HG03520 (cell line): Measurements from ENCODE around the gene KIR3DL1.
"Not testable (repeated sequence)": the region's sequence is repeated elsewhere in the genome, so short reads cannot be mapped to it uniquely, and the experiment has no call there.

Experiments used
- ATAC-seq: cut with Tn5 transposase; IDR thresholded peaks from one replicate; pipeline ENCODE4 v1.9.1; 2021; ENCODE audit warnings: mild to moderate bottlenecking, moderate library complexity; ENCODE audit not compliant: unreplicated experiment

The KIR3DL1 gene

GRCh38 chr19:54816251-54816650, at the start of gene KIR3DL1:
Gene KIR3DL1, plus strand, starts transcription at chr19:54816468.
- not testable (repeated sequence) for ATAC-seq

GRCh38 chr19:54769646-54770045, 46.6 kb upstream of the KIR3DL1 start, which contains the start of gene KIR2DL1:
Gene KIR2DL1, plus strand, starts transcription at chr19:54769793. Its CDS starts 58 bp downstream, at chr19:54769851.
- not testable (repeated sequence) for ATAC-seq

- not testable (repeated sequence) for ATAC-seq
These were observed 45.8 kb upstream of the KIR3DL1 start for GRCh38 chr19:54770511-54770910.

- not testable (repeated sequence) for ATAC-seq
These were observed 45.0 kb upstream of the KIR3DL1 start for GRCh38 chr19:54771018-54771960.

GRCh38 chr19:54772666-54773065, 43.6 kb upstream of the KIR3DL1 start:
- not testable (repeated sequence) for ATAC-seq

GRCh38 chr19:54775095-54775815, 41.0 kb upstream of the KIR3DL1 start:
- not testable (repeated sequence) for ATAC-seq

- not testable (repeated sequence) for ATAC-seq
These were observed 40.4 kb upstream of the KIR3DL1 start for GRCh38 chr19:54775830-54776229.

- ATAC-seq, result not testable (repeated sequence)
These were observed 38.4 kb upstream of the KIR3DL1 start for GRCh38 chr19:54777851-54778250.

- not testable (repeated sequence) for ATAC-seq
These were observed 37.4 kb upstream of the KIR3DL1 start for GRCh38 chr19:54778896-54779295.

- ATAC-seq, result not testable (repeated sequence)
These were observed 33.4 kb upstream of the KIR3DL1 start for GRCh38 chr19:54782916-54783315.

GRCh38 chr19:54786091-54786723, 30.1 kb upstream of the KIR3DL1 start:
- not testable (repeated sequence) for ATAC-seq

- not testable (repeated sequence) for ATAC-seq
These were observed 28.1 kb upstream of the KIR3DL1 start for GRCh38 chr19:54788154-54788553.

- ATAC-seq, result no peak
These were observed 25.6 kb upstream of the KIR3DL1 start for GRCh38 chr19:54790711-54791110.

GRCh38 chr19:54791476-54791875, 24.8 kb upstream of the KIR3DL1 start:
- ATAC-seq, result no peak

- no peak for ATAC-seq
These were observed 23.5 kb upstream of the KIR3DL1 start for GRCh38 chr19:54792814-54793213.

- ATAC-seq, result no peak
These were observed 20.5 kb upstream of the KIR3DL1 start for GRCh38 chr19:54795758-54796157.

GRCh38 chr19:54803410-54803809, 12.9 kb upstream of the KIR3DL1 start, which contains the start of gene KIR2DL4:
Gene KIR2DL4, plus strand, starts transcription at chr19:54803610. Its CDS starts 42 bp downstream, at chr19:54803652.
- no peak for ATAC-seq

GRCh38 chr19:54804101-54804500, 12.2 kb upstream of the KIR3DL1 start:
- no peak for ATAC-seq

GRCh38 chr19:54804571-54804970, 11.7 kb upstream of the KIR3DL1 start:
- no peak for ATAC-seq

- no peak for ATAC-seq
These were observed 10.4 kb upstream of the KIR3DL1 start for GRCh38 chr19:54805665-54806515.
